GM23338 (cell line): ENCODE data around the gene DENND5A.

ENCODE experiments used
- CREB1 ChIP-seq: fragments of 250-450 bp; sonication (Bioruptor Pico); IDR thresholded peaks from 2 replicates; pipeline ENCODE4 v1.5.0; 2020; ENCODE audit warnings: low read depth, mild to moderate bottlenecking, moderate library complexity
- EZH2 ChIP-seq: fragments of 200-600 bp; sonication (generic); IDR thresholded peaks from one replicate; pipeline ENCODE4 v1.8.0; 2017; ENCODE audit warnings: antibody characterized with exemption, mild to moderate bottlenecking, low read depth; ENCODE audit not compliant: unreplicated experiment
- EZH2phosphoT487 ChIP-seq: fragments of 200-600 bp; sonication (generic); IDR thresholded peaks from one replicate; pipeline ENCODE4 v1.8.1; 2018; ENCODE audit warnings: antibody characterized with exemption; ENCODE audit not compliant: unreplicated experiment
- JUNB ChIP-seq: IDR thresholded peaks from one replicate; pipeline ENCODE4 v1.6.1; 2016; ENCODE audit warnings: antibody characterized with exemption; ENCODE audit not compliant: unreplicated experiment
- NANOG ChIP-seq: IDR thresholded peaks from 2 replicates; pipeline ENCODE4 v1.6.1; 2016; ENCODE audit warnings: antibody characterized with exemption, borderline replicate concordance
- POLR2AphosphoS5 ChIP-seq: IDR thresholded peaks from 2 replicates; pipeline ENCODE4 v1.6.1; 2016; ENCODE audit warnings: antibody characterized with exemption, low read depth
- ZNF114 ChIP-seq: fragments of 250-450 bp; sonication (Bioruptor Pico); IDR thresholded peaks from 2 replicates; pipeline ENCODE4 v1.5.0; 2020; ENCODE audit warnings: mild to moderate bottlenecking, moderate library complexity
- TF ChIP-seq, protein P1 (sequence below), 2 experiments: fragments of 200-600 bp in 1 of 2; sonication (generic) in 1 of 2; conservative IDR thresholded peaks; 2 replicates each; pipeline versions ENCODE4 v1.5.1 to v1.6.1; 2016 to 2017; ENCODE audit warnings: antibody characterized with exemption in 2 of 2, low read depth in 2 of 2, mild to moderate bottlenecking in 2 of 2, moderate library complexity in 1 of 2
- TF ChIP-seq, protein P2 (sequence below): IDR thresholded peaks from one replicate; pipeline ENCODE4 v1.6.1; 2018; ENCODE audit warnings: antibody characterized with exemption; ENCODE audit not compliant: unreplicated experiment
- TF ChIP-seq, protein P3 (sequence below): fragments of 250-450 bp; sonication (Bioruptor Pico); IDR thresholded peaks from 2 replicates; pipeline ENCODE4 v1.5.0; 2020; ENCODE audit warnings: mild to moderate bottlenecking, moderate library complexity
- TF ChIP-seq, protein P4 (sequence below): IDR thresholded peaks from 2 replicates; pipeline ENCODE4 v1.6.1; 2016; ENCODE audit warnings: antibody characterized with exemption

DNA sequence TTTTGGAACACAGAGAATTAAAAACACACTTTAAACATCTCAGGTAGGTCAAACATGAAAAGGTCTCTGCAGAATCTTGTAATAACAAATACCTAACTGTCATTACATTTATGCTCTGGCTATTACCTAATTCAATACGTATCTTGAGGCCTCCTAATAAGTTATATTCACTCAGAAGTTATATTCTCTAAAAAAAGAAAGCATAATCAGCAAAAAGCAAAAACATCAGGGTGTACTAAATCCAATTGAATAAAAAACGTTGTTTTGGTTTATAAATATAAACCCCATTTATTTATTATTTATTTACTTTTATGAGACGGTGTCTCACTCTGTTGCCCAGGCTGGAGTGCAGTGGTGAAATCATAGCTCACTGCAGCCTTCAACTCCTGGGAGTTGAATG is 39.0 kb upstream of the DENND5A start:
- TF ChIP-seq POLR2AphosphoS5 (no peak), EZH2 (no peak), EZH2phosphoT487 (no peak), JUNB (no peak), CREB1 (CRISPR knock-in tag) (no peak), NANOG (no peak), ZNF114 (CRISPR knock-in tag) (no peak)
- TF ChIP-seq, protein P1, sequence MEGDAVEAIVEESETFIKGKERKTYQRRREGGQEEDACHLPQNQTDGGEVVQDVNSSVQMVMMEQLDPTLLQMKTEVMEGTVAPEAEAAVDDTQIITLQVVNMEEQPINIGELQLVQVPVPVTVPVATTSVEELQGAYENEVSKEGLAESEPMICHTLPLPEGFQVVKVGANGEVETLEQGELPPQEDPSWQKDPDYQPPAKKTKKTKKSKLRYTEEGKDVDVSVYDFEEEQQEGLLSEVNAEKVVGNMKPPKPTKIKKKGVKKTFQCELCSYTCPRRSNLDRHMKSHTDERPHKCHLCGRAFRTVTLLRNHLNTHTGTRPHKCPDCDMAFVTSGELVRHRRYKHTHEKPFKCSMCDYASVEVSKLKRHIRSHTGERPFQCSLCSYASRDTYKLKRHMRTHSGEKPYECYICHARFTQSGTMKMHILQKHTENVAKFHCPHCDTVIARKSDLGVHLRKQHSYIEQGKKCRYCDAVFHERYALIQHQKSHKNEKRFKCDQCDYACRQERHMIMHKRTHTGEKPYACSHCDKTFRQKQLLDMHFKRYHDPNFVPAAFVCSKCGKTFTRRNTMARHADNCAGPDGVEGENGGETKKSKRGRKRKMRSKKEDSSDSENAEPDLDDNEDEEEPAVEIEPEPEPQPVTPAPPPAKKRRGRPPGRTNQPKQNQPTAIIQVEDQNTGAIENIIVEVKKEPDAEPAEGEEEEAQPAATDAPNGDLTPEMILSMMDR (conservative IDR thresholded peaks at IDR 0.05; ENCODE audit: low read depth in 2 of 2): no peak
- TF ChIP-seq, protein P2, sequence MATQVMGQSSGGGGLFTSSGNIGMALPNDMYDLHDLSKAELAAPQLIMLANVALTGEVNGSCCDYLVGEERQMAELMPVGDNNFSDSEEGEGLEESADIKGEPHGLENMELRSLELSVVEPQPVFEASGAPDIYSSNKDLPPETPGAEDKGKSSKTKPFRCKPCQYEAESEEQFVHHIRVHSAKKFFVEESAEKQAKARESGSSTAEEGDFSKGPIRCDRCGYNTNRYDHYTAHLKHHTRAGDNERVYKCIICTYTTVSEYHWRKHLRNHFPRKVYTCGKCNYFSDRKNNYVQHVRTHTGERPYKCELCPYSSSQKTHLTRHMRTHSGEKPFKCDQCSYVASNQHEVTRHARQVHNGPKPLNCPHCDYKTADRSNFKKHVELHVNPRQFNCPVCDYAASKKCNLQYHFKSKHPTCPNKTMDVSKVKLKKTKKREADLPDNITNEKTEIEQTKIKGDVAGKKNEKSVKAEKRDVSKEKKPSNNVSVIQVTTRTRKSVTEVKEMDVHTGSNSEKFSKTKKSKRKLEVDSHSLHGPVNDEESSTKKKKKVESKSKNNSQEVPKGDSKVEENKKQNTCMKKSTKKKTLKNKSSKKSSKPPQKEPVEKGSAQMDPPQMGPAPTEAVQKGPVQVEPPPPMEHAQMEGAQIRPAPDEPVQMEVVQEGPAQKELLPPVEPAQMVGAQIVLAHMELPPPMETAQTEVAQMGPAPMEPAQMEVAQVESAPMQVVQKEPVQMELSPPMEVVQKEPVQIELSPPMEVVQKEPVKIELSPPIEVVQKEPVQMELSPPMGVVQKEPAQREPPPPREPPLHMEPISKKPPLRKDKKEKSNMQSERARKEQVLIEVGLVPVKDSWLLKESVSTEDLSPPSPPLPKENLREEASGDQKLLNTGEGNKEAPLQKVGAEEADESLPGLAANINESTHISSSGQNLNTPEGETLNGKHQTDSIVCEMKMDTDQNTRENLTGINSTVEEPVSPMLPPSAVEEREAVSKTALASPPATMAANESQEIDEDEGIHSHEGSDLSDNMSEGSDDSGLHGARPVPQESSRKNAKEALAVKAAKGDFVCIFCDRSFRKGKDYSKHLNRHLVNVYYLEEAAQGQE: no peak
- TF ChIP-seq, protein P3, sequence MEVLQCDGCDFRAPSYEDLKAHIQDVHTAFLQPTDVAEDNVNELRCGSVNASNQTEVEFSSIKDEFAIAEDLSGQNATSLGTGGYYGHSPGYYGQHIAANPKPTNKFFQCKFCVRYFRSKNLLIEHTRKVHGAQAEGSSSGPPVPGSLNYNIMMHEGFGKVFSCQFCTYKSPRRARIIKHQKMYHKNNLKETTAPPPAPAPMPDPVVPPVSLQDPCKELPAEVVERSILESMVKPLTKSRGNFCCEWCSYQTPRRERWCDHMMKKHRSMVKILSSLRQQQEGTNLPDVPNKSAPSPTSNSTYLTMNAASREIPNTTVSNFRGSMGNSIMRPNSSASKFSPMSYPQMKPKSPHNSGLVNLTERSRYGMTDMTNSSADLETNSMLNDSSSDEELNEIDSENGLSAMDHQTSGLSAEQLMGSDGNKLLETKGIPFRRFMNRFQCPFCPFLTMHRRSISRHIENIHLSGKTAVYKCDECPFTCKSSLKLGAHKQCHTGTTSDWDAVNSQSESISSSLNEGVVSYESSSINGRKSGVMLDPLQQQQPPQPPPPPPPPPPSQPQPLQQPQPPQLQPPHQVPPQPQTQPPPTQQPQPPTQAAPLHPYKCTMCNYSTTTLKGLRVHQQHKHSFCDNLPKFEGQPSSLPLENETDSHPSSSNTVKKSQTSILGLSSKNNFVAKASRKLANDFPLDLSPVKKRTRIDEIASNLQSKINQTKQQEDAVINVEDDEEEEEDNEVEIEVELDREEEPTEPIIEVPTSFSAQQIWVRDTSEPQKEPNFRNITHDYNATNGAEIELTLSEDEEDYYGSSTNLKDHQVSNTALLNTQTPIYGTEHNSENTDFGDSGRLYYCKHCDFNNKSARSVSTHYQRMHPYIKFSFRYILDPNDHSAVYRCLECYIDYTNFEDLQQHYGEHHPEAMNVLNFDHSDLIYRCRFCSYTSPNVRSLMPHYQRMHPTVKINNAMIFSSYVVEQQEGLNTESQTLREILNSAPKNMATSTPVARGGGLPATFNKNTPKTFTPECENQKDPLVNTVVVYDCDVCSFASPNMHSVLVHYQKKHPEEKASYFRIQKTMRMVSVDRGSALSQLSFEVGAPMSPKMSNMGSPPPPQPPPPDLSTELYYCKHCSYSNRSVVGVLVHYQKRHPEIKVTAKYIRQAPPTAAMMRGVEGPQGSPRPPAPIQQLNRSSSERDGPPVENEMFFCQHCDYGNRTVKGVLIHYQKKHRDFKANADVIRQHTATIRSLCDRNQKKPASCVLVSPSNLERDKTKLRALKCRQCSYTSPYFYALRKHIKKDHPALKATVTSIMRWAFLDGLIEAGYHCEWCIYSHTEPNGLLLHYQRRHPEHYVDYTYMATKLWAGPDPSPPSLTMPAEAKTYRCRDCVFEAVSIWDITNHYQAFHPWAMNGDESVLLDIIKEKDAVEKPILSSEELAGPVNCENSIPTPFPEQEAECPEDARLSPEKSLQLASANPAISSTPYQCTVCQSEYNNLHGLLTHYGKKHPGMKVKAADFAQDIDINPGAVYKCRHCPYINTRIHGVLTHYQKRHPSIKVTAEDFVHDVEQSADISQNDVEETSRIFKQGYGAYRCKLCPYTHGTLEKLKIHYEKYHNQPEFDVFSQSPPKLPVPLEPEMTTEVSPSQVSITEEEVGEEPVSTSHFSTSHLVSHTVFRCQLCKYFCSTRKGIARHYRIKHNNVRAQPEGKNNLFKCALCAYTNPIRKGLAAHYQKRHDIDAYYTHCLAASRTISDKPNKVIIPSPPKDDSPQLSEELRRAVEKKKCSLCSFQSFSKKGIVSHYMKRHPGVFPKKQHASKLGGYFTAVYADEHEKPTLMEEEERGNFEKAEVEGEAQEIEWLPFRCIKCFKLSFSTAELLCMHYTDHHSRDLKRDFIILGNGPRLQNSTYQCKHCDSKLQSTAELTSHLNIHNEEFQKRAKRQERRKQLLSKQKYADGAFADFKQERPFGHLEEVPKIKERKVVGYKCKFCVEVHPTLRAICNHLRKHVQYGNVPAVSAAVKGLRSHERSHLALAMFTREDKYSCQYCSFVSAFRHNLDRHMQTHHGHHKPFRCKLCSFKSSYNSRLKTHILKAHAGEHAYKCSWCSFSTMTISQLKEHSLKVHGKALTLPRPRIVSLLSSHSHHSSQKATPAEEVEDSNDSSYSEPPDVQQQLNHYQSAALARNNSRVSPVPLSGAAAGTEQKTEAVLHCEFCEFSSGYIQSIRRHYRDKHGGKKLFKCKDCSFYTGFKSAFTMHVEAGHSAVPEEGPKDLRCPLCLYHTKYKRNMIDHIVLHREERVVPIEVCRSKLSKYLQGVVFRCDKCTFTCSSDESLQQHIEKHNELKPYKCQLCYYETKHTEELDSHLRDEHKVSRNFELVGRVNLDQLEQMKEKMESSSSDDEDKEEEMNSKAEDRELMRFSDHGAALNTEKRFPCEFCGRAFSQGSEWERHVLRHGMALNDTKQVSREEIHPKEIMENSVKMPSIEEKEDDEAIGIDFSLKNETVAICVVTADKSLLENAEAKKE (CRISPR knock-in tag): no peak
- TF ChIP-seq, protein P4, sequence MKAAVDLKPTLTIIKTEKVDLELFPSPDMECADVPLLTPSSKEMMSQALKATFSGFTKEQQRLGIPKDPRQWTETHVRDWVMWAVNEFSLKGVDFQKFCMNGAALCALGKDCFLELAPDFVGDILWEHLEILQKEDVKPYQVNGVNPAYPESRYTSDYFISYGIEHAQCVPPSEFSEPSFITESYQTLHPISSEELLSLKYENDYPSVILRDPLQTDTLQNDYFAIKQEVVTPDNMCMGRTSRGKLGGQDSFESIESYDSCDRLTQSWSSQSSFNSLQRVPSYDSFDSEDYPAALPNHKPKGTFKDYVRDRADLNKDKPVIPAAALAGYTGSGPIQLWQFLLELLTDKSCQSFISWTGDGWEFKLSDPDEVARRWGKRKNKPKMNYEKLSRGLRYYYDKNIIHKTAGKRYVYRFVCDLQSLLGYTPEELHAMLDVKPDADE: no peak
